Stimulated activated CD4-positive, alpha-beta T cell treated with anti-CD3 and anti-CD28 coated beads, Interleukin-4, amount 100 ng/mL, for 4 hours (primary cell): ENCODE results near the gene AP1AR.
"Not testable (repeated sequence)": the region's sequence is repeated elsewhere in the genome, so short reads cannot be mapped to it uniquely, and the experiment has no call there.

Experiments
- DNase-seq, 2 experiments: peaks; one replicate each; pipeline ENCODE4 v3.0.0-alpha.2; 2020

The AP1AR gene

DNA sequence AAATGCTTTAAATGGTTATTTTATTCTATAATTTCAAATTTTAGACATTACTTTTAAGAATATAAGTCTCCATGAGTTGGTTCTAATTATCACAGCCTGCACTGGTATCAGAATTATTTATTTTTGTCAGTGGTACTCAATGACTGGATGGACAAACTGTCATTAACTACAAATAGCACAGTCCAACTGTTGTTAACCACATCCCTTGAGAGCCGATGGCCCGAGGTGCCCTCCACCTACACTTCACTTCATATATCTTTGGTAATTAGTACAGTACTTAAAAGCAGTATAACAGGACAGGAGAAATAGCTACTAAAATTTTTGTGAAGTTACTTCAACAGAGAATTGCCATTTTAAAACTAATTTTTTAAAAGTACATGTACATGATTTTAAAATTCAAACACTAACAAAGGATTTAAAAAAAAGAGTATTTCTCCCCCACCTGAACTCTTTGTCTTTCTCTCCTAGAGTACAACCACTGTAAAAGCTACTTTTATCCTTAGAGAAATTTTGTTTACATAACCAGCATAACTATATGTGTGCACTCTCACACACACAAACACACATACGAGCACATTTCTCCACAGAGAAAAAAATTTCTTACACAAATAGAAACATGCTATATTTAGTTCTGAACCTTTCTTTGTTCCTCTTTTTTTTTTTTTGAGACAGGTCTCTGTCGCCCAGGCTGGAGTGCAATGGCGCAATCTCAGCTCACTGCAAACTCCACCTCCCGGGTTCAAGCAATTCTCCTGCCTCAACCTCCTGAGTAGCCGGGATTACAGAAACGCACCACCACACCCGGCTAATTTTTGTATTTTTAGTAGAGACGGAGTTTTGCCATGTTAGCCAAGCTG, 47.7 kb downstream of the AP1AR start:
- DNase-seq: no peak

- no peak for DNase-seq
Measured at GRCh38 chr4:112279882-112280315, 48.3 kb downstream of the AP1AR start.

GRCh38 chr4:112280386-112281056, 48.9 kb downstream of the AP1AR start:
- DNase-seq: no peak

GRCh38 chr4:112281895-112282398, 50.4 kb downstream of the AP1AR start:
- not testable (repeated sequence) for DNase-seq

- no peak for DNase-seq
Measured at GRCh38 chr4:112282860-112283667, 51.5 kb downstream of the AP1AR start.

- DNase-seq: no peak
Measured at GRCh38 chr4:112284166-112284565, 52.6 kb downstream of the AP1AR start.

DNA sequence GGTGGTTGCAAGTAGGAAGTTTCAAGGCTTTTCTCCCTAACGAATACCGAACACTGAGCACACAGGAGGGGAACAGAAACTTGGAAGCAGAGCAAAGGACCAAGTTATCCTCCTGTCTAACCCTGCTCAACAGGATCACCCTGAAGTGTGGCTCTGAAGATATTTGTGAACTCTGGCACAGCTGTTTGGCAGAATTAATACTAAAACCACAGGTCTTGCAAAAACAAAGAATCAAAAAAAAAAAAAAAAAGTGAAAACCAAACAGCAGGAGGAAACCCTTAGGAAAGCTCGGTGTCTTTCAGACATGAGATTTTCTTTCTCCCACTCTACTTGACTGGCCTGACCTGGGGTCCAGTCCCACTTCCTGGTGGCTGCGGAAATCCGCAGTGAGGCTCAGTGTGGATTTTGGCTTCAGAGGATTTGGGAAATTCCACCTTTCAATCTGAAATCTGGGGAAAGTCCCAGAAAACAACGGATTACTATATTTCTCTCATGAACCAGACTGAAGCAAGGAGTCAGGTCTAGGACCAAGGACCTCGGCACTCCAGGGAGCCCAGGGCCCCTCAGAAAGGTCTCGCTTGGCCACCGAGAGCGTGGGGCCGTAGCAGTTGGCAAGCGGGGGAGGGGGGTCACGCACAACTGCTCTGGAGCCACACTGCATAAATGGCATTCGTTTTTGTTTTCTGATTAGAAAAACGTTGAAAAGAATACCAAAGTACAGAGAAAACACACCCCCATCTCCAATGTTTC, 53.2 kb downstream of the AP1AR start:
- DNase-seq: no peak

- DNase-seq: no peak
Measured at GRCh38 chr4:112287258-112287989, 55.8 kb downstream of the AP1AR start.

DNA sequence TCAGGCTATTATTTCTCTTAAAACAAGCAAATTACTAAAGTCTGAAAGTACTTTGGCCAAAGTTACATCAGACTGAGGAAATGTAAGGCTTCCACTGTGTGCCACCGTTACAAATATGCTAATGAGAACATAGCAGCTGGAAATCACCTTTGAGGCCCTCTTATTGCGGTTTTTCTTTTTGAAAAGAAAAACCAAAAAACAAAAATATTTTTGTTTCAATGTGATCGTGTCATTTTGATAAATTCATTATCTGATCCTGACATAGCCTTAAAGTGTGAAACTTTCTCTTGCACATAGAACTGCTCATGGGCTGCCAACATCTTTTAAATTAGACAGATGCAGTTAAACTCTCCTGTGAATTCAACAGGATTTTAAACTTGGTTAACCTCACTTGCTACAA, 56.9 kb downstream of the AP1AR start:
- no peak for DNase-seq

GRCh38 chr4:112289407-112290253, 58.0 kb downstream of the AP1AR start:
- DNase-seq: no peak

- DNase-seq: no peak
Measured at GRCh38 chr4:112290341-112290740, 58.8 kb downstream of the AP1AR start.

DNA sequence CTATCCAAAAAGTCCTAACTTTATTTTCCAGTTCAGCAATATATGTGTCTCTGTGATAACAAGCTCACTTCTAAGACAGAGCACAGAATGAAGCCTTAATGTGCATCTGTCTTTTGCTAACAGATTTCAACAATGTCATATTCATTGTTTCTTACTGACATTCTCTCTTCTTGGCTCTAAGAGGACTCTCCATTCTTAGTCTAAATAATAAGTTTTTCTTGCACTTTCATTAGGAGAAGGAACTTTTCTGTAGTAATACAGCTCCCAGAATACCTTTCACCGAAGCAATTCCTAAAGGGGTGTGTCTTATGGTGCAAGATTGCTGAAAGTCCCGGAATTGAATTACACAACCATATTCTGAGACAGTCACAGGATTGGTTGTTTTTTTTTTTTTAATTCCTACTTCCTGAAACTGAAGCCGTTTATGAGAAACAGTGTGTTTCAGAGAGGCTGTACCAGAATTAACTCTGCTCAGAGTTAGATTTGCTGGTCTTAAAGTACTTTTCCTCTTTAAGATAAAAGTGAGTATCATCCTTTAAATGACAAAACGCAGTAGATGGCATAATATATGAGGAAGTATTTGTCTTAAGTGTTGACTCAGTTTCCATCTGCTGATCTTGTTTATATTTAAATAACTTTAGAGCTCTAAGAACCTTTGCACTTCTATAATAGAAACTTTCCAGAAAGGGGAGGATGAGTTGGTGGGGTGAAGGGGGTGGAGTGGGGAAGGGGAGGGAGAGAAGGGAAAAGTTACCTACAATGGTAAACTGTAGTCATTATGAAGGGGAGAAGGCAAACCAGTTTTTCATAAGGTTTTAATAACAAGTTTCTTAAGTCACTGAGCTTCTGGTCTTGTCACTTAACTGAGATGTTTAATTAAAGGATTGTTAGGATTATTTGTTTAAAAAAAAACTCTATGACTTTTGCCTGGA, 65.6 kb downstream of the AP1AR start, which contains the start of gene ALPK1:
ALPK1 (plus strand) TSS at position 421 of the 932 bp plus-strand sequence.
- DNase-seq: no peak

GRCh38 chr4:112299721-112300120, 68.1 kb downstream of the AP1AR start:
- DNase-seq: no peak

- DNase-seq: no peak
Measured at GRCh38 chr4:112302320-112303274, 71.0 kb downstream of the AP1AR start.

DNA sequence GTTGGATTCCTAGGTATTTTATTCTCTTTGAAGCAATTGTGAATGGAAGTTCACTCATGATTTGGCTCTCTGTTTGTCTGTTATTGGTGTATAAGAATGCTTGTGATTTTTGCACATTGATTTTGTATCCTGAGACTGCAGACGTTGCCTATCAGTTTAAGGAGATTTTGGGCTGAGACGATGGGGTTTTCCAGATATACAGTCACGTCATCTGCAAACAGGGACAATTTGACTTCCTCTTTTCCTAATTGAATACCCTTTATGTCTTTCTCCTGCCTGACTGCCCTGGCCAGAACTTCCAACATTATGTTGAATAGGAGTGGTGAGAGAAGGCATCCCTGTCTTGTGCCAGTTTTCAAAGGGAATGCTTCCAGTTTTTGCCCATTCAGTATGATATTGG, 73.9 kb downstream of the AP1AR start:
- not testable (repeated sequence) for DNase-seq

DNA sequence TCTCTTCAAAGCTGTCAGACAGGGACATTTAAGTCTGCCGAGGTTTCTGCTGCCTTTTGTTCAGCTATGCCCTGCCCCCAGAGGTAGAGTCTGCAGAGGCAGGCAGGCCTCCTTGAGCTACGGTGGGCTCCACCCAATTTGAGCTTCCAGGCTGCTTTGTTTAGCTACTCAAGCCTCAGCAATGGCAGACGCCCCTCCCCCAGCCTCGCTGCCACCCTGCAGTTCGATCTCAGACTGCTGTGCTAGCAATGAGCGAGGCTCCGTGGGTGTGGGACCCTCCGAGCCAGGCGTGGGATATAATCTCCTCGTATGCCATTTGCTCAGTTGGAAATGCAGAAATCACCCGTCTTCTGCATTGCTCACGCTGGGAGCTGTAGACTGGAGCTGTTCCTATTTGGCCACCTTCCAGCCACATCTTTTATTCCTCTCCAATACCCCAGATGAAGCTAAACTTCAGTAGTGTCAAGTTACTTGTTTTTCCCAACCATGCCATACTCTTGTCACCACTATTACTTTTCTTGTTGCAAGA, 77.7 kb downstream of the AP1AR start:
- DNase-seq: not testable (repeated sequence)

DNA sequence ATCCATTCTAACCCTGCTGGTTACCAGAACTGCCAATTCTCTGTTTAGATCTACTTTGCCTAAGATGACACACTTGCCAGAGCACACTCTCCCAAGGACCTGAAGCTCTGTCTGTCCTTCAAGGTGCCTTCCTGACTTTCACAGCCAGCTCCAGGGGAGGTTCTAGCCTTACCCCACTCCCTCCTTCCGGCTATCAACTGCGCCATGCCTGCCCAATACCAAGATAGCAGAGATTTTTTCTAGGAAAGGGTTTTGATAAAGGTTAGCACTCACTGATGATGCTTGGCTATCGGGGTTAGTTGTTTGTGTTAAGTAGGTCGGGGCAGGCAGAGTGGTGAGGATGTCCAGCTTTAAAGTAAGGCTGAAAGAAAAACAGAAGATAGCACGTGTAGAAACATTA, 79.9 kb downstream of the AP1AR start:
- DNase-seq: no peak
